Measurements from ENCODE around the gene ADAM12.

The ADAM12 gene

GRCh38 chr10:126124046-126124445, 264.2 kb downstream of the ADAM12 start:
- no peak for DNase-seq (ENCODE audit: low read depth in 3 of 3, low spot score in 1 of 3)

- no peak for DNase-seq (ENCODE audit: low read depth in 3 of 3, low spot score in 1 of 3)
Observed at GRCh38 chr10:126123466-126123865, 264.8 kb downstream of the ADAM12 start.

- no peak for DNase-seq (ENCODE audit: low read depth in 3 of 3, low spot score in 1 of 3)
Observed at GRCh38 chr10:126122881-126123280, 265.4 kb downstream of the ADAM12 start.

GRCh38 chr10:126119599-126119998, 268.7 kb downstream of the ADAM12 start:
- DNase-seq (ENCODE audit: low read depth in 3 of 3, low spot score in 1 of 3) = no peak

- DNase-seq (ENCODE audit: low read depth in 3 of 3, low spot score in 1 of 3) = no peak
Observed at GRCh38 chr10:126118476-126118875, 269.8 kb downstream of the ADAM12 start.

GRCh38 chr10:126117196-126117595, 271.1 kb downstream of the ADAM12 start:
- DNase-seq (ENCODE audit: low read depth in 3 of 3, low spot score in 1 of 3) = no peak

- no peak for DNase-seq (ENCODE audit: low read depth in 3 of 3, low spot score in 1 of 3)
Observed at GRCh38 chr10:126115886-126116285, 272.4 kb downstream of the ADAM12 start.

GRCh38 chr10:126114884-126115555, 273.3 kb downstream of the ADAM12 start:
- DNase-seq (ENCODE audit: low read depth in 3 of 3, low spot score in 1 of 3) = no peak

- DNase-seq (ENCODE audit: low read depth in 3 of 3, low spot score in 1 of 3) = no peak
Observed at GRCh38 chr10:126111516-126111915, 276.8 kb downstream of the ADAM12 start.

- no peak for DNase-seq (ENCODE audit: low read depth in 3 of 3, low spot score in 1 of 3)
Observed at GRCh38 chr10:126110489-126111180, 277.6 kb downstream of the ADAM12 start.

GRCh38 chr10:126109893-126110292, 278.4 kb downstream of the ADAM12 start:
- DNase-seq (ENCODE audit: low read depth in 3 of 3, low spot score in 1 of 3) = no peak

- no peak for DNase-seq (ENCODE audit: low read depth in 3 of 3, low spot score in 1 of 3)
Observed at GRCh38 chr10:126108693-126109092, 279.6 kb downstream of the ADAM12 start.

- DNase-seq (ENCODE audit: low read depth in 3 of 3, low spot score in 1 of 3) = no peak
Observed at GRCh38 chr10:126104767-126105166, 283.5 kb downstream of the ADAM12 start.

GRCh38 chr10:126102636-126103035, 285.6 kb downstream of the ADAM12 start:
- DNase-seq (ENCODE audit: low read depth in 3 of 3, low spot score in 1 of 3) = no peak

- DNase-seq (ENCODE audit: low read depth in 3 of 3, low spot score in 1 of 3) = no peak
Observed at GRCh38 chr10:126101736-126102135, 286.5 kb downstream of the ADAM12 start.

- no peak for DNase-seq (ENCODE audit: low read depth in 3 of 3, low spot score in 1 of 3)
Observed at GRCh38 chr10:126101325-126101724, 287.0 kb downstream of the ADAM12 start.

- no peak for DNase-seq (ENCODE audit: low read depth in 3 of 3, low spot score in 1 of 3)
Observed at GRCh38 chr10:126099366-126099765, 288.9 kb downstream of the ADAM12 start.

GRCh38 chr10:126098226-126098581, 290.1 kb downstream of the ADAM12 start:
- DNase-seq (ENCODE audit: low read depth in 3 of 3, low spot score in 1 of 3) = no peak

GRCh38 chr10:126097558-126098225, 290.6 kb downstream of the ADAM12 start:
- no peak for DNase-seq (ENCODE audit: low read depth in 3 of 3, low spot score in 1 of 3)

GRCh38 chr10:126094537-126094936, 293.7 kb downstream of the ADAM12 start:
- DNase-seq (ENCODE audit: low read depth in 3 of 3, low spot score in 1 of 3) = no peak

GRCh38 chr10:126092366-126093215, 295.7 kb downstream of the ADAM12 start:
- DNase-seq (ENCODE audit: low read depth in 3 of 3, low spot score in 1 of 3) = no peak
